GM12865 (cell line): ENCODE results near the gene WIPF1.

Source experiments
- DNase-seq: peaks from one replicate; pipeline ENCODE4 v3.0.0; 2010; ENCODE audit warnings: low read depth
- H3K4me3 ChIP-seq: 2 replicates; pipeline ENCODE4 v1.5.1; 2011; ENCODE audit warnings: mild to moderate bottlenecking, low read depth, low read length, control low read depth
- CTCF ChIP-seq: IDR thresholded peaks from 2 replicates; pipeline ENCODE4 v1.5.1; 2011; ENCODE audit warnings: low read length, control low read depth, low read depth, inconsistent platforms; ENCODE audit not compliant: insufficient read depth; ENCODE audit errors: missing control alignments

The WIPF1 gene

GRCh38 chr2:174630107-174630506 is 32.5 kb upstream of the WIPF1 start:
- no peak overlapping the region for H3K4me3 ChIP-seq
- no peak for DNase-seq
- TF ChIP-seq CTCF: no peak

- no peak for DNase-seq
- H3K4me3 ChIP-seq: no peak overlapping the region
- no peak for TF ChIP-seq CTCF
Observed at GRCh38 chr2:174629506-174629905, 31.9 kb upstream of the WIPF1 start.

GRCh38 chr2:174628528-174629169 is 31.0 kb upstream of the WIPF1 start:
- no peak for TF ChIP-seq CTCF
- H3K4me3 ChIP-seq: no peak overlapping the region
- DNase-seq: no peak

GRCh38 chr2:174627216-174627615 is 29.6 kb upstream of the WIPF1 start:
- no peak for TF ChIP-seq CTCF
- no peak overlapping the region for H3K4me3 ChIP-seq
- DNase-seq: no peak

- no peak for TF ChIP-seq CTCF
- DNase-seq: no peak
- no peak overlapping the region for H3K4me3 ChIP-seq
Observed at GRCh38 chr2:174624895-174625430, 27.4 kb upstream of the WIPF1 start.

- DNase-seq: no peak
- no peak for TF ChIP-seq CTCF
Observed at GRCh38 chr2:174623690-174624089, 26.1 kb upstream of the WIPF1 start.

GRCh38 chr2:174623106-174623637 is 25.6 kb upstream of the WIPF1 start:
- no peak overlapping the region for H3K4me3 ChIP-seq
- TF ChIP-seq CTCF: no peak
- no peak for DNase-seq

More at GRCh38 chr2:174623690-174624089, 26.1 kb upstream of the WIPF1 start:
- no peak overlapping the region for H3K4me3 ChIP-seq
